ENCODE results near the gene FGF1. TPM values are rescaled to one million over a fixed set of nuclear protein-coding genes. Genes with fewer than 3 reads are reported as not detected.

FGF1 gene
- total RNA-seq, 2 experiments from 2014 or later: not detected

- Mint-ChIP-seq H3K4me1 (ENCODE audit: low read depth) (no peaks in the 10 kb centered on the region), H3K27ac (no peak overlapping the region), H3K36me3 (ENCODE audit: low read depth) (no peaks in the 10 kb centered on the region), H3K9me3 (no peaks in the 10 kb centered on the region), H3K4me3 (no peak overlapping the region), H3K27me3 (peaks cover 6% of the 10 kb centered on the region)
- Histone ChIP-seq H3K36me3 (ENCODE audit: insufficient read depth, low read length) (no peaks in the 10 kb centered on the region), H3K4me3 (ENCODE audit: low read length) (no peak overlapping the region), H3K27me3 (ENCODE audit: control insufficient read depth in 1 of 2, insufficient read depth in 2 of 2, low read length in 2 of 2) (no peaks in the 10 kb centered on the region), H3K27ac (ENCODE audit: low read depth in 1 of 2, low read length in 2 of 2) (no peak overlapping the region), H3K4me1 (ENCODE audit: insufficient read depth, low read length) (no peaks in the 10 kb centered on the region), H3K9me3 (ENCODE audit: control insufficient read depth in 1 of 2, insufficient read depth in 1 of 2, low read length in 2 of 2) (no peaks in the 10 kb centered on the region)
- no peak for DNase-seq
- ATAC-seq (ENCODE audit: poor library complexity): no peak
- CTCF ChIA-PET: interaction anchor here (1.7 kb wide), 1 partner anchor 21 kb away, joined by 7 read pairs; no protein-coding TSS in a partner anchor
- intact Hi-C loops (cut with DNase I, micrococcal nuclease): loop anchor here (10.0 kb wide), 2 partner anchors 388 to 998 kb away; no protein-coding TSS in a partner anchor
- POLR2A ChIA-PET: no interaction called here
- TF ChIP-seq CTCF (IDR thresholded peaks at IDR 0.05): no peak
Observed at GRCh38 chr5:142692321-142692894, 6.5 kb upstream of the FGF1 start.

- ChIA-PET CTCF (no interaction called here), POLR2A (interaction anchor here (0.6 kb wide), 1 partner anchor 51 kb away, joined by 3 read pairs; no protein-coding TSS in a partner anchor)
- peaks cover 0 to 2% of the 10 kb centered on the region in 2 experiments for H3K27me3 ChIP-seq (ENCODE audit: control insufficient read depth in 1 of 2, insufficient read depth in 2 of 2, low read length in 2 of 2)
- no peak overlapping the region for H3K27ac ChIP-seq (ENCODE audit: low read depth in 1 of 2, low read length in 2 of 2)
- Mint-ChIP-seq H3K36me3 (ENCODE audit: low read depth) (no peaks in the 10 kb centered on the region), H3K9me3 (no peaks in the 10 kb centered on the region), H3K27me3 (peaks cover 6% of the 10 kb centered on the region), H3K27ac (no peak overlapping the region), H3K4me3 (no peak overlapping the region), H3K4me1 (ENCODE audit: low read depth) (no peaks in the 10 kb centered on the region)
- TF ChIP-seq CTCF (IDR thresholded peaks at IDR 0.05): no peak
- H3K4me3 ChIP-seq (ENCODE audit: low read length): no peak overlapping the region
- DNase-seq (no peak), ATAC-seq (ENCODE audit: poor library complexity) (no peak)
- no peaks in the 10 kb centered on the region for H3K36me3 ChIP-seq (ENCODE audit: insufficient read depth, low read length)
- intact Hi-C loops (cut with DNase I, micrococcal nuclease): loop anchor here (10.0 kb wide), 2 partner anchors 386 to 996 kb away; no protein-coding TSS in a partner anchor
- H3K9me3 ChIP-seq (ENCODE audit: control insufficient read depth in 1 of 2, insufficient read depth in 1 of 2, low read length in 2 of 2): no peaks in the 10 kb centered on the region
- no peaks in the 10 kb centered on the region for H3K4me1 ChIP-seq (ENCODE audit: insufficient read depth, low read length)
Observed at GRCh38 chr5:142690667-142691066, 4.8 kb upstream of the FGF1 start.

DNA sequence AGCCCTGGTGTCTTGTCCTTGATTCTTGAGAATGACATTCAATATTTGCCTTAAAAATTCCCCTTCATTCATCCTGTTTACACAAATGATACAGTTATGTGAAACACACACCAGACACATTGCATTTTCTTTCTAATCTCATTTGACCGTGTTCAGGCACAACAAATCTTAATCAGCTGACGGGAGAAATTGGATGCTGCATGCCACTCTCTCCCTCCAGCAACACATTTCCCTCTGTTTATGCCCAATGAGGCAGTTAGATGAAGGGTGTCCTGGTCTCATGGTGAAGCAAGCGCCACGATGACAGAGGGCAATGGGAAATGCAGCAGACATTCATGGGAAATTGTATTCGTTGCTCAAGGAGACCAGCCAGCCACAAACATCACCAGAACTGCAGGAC, 3.2 kb upstream of the FGF1 start:
- no peak overlapping the region for H3K4me3 ChIP-seq (ENCODE audit: low read length)
- Mint-ChIP-seq H3K27me3 (peaks cover 6% of the 10 kb centered on the region), H3K9me3 (no peaks in the 10 kb centered on the region), H3K36me3 (ENCODE audit: low read depth) (no peaks in the 10 kb centered on the region), H3K27ac (no peak overlapping the region), H3K4me1 (ENCODE audit: low read depth) (no peaks in the 10 kb centered on the region), H3K4me3 (no peak overlapping the region)
- no peak overlapping the region for H3K27ac ChIP-seq (ENCODE audit: low read depth in 1 of 2, low read length in 2 of 2)
- CTCF ChIA-PET: no interaction called here
- H3K36me3 ChIP-seq (ENCODE audit: insufficient read depth, low read length): no peaks in the 10 kb centered on the region
- POLR2A ChIA-PET: no interaction called here
- DNase-seq (no peak), ATAC-seq (ENCODE audit: poor library complexity) (no peak)
- intact Hi-C loops (cut with DNase I, micrococcal nuclease): no loop called here
- H3K4me1 ChIP-seq (ENCODE audit: insufficient read depth, low read length): no peaks in the 10 kb centered on the region
- TF ChIP-seq CTCF (IDR thresholded peaks at IDR 0.05): no peak
- peaks cover 0 to 2% of the 10 kb centered on the region in 2 experiments for H3K27me3 ChIP-seq (ENCODE audit: control insufficient read depth in 1 of 2, insufficient read depth in 2 of 2, low read length in 2 of 2)
- no peaks in the 10 kb centered on the region for H3K9me3 ChIP-seq (ENCODE audit: control insufficient read depth in 1 of 2, insufficient read depth in 1 of 2, low read length in 2 of 2)
